Right renal pelvis (tissue), 4 donors: Measurements from ENCODE around the gene PKNOX2. TPM values are rescaled to one million over a fixed set of nuclear protein-coding genes. Genes with fewer than 3 reads are reported as not detected.

Experiments
- DNase-seq, 4 donors: peaks; one replicate each; pipeline ENCODE4 v3.0.0-alpha.2; 2013; ENCODE audit warnings: low read depth in 4 of 4, low spot score in 3 of 4, missing footprints in 1 of 4
- polyA plus RNA-seq, 4 donors: library from polyadenylated mRNA; unstranded; fragments of 120-200 nt; gene quantifications; one replicate each; pipeline ENCODE4 v1.2.1, GENCODE V29; 2013; ENCODE audit not compliant: insufficient read length in 4 of 4

Gene PKNOX2
- polyA plus RNA-seq, 4 donors: 13.2 to 14.5 (median 13.4) TPM

DNA sequence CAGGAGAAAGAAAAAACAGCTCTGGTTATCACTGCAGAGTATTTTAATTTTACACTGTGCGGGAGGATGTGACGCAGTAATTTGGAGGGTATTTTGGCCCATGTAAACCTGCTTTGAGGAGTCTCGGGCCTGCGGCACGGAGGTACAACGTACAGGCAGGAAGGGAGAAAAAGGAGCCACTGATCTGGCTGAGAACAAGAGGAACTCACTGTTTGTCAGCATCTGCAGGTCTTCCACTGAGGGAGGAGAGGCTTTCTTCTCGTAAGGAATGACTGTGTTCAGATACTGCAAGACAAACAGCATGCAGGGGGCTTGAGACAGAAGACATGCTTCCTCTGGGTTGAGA, 287.5 kb downstream of the PKNOX2 start:
- no peak for DNase-seq

DNA sequence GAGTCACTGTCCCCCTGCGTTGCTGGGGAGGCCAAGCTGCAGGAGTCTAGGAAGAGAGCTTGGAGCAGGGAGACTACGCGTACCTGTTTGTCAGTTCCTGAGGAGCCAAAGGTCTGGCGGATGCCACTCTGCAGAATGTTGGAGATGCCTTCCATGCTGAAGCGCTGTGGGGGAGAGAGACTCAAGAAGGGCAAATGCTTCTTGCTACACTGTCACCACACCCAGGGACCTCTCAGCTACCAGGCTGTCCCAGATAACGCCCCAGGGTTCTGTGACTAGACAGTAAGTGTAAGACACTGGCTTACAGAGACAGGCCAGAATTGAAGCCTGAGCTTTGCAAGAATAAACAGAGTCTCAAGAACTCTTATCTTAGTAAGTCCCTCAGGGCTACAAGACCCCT, 289.5 kb downstream of the PKNOX2 start:
- DNase-seq: no peak

DNA sequence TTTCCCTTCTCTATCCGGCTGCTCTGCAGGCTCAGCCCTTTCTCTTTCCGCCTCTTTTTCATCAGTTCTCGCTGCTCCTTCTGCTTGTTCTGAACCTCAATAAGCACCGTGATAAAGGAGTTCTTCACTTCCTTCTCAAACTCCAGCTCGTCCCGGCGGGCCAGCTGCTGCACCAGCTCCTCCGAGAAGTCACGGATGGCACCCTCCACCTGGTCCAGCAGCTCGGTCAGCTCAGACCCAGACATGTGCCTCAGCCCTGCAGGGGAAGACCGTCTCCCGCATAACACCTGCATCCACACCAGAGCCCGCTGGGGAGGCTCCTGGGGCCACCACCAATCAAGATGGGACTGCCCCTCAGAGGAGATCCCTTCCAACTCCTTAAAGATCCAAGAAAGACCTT, 291.3 kb downstream of the PKNOX2 start:
- DNase-seq: no peak

DNA sequence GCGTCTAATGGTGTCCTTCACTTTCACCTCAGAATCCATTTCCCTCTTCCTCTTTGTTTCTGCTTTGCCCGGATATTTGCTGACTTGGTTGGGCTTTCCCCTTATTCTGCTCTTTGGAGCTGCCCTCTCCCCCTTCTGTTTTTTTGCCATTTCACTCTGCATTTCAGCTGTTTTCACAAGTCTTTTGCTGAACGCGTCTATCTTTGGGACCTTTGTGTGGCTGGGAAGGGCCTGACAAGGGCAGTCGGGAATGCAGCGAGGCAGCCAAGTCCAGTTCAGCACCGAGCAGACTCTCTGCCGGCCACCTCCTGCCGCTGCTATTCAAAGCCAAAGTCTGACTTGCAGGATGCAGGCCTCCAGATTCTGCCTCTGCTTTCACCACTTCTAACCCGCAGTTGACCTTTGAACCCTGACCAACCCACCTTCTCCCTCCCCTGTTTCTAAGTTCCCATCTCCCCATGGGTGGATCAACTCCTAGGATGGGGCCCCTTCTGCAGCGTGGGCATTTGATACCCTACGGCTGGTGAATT, 293.3 kb downstream of the PKNOX2 start:
- DNase-seq: no peak

DNA sequence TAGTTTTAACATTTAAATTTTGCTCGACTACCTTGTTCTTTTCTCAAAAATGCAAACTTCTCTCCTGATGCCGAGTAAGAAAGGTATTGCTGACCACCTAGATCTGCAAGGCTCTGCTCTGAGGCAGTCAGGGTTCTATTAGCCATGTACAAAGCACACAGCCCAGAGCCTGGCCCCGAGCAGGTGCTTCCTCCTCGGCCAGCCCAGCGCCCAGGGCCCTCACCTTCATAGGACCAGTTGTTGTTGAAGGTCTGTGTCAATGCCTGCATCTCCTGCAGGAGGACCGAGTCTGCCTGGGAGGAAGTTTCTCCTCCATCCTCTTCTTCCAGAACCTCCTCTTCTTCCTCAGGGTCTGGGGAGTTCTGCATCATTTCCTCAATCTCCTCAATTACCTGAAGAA, 295.7 kb downstream of the PKNOX2 start:
- DNase-seq: no peak

DNA sequence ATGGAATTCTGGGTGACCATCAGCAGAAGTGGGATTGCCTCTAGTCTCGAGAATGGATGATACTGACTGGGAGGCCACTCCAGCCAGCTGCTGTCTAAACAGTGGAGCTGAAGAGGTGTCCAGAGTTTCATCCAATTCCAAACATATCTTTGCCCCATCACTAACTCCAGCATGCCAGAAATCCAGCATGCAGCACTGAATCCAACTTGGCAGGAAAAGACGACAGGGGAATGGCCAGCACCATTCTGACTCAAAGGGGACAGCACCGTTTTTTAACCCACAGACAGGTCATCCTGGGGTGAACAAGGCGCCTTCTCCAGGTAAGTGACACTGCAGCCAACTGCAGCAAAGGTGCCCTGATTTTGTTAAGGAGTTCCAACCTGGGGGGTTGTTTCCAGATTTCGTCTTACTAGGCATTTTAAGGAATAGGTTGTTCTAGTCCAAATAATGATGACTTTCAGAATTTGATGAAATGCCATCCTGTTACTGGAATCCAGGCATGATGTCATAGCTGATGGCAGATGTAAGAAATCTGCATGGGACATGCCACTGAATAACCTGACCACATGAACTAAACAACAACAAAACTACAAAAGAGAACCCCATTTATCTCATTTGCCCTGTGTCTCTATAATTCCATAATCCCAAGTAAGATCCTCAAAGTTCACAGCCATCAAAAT, 299.2 kb downstream of the PKNOX2 start:
- DNase-seq: no peak

DNA sequence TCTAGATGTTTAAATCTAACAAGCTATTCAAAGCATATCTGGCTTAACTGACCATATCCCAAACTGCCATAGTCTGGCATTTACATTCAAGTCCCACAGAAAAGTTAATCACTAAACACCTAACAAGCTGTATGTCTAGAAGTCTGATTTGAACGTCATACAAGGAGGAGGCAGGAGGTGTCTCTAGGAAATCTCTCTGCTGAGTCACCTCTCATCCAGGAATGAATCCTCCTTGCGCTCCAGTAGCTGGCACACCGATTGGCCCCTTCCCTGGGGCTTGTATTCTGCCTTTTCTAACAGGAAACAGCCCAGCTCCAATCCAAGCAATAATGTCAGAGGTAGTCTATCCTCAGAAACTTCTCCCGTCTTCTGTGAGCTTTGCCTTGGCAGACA, 299.7 kb downstream of the PKNOX2 start:
- DNase-seq: no peak

DNA sequence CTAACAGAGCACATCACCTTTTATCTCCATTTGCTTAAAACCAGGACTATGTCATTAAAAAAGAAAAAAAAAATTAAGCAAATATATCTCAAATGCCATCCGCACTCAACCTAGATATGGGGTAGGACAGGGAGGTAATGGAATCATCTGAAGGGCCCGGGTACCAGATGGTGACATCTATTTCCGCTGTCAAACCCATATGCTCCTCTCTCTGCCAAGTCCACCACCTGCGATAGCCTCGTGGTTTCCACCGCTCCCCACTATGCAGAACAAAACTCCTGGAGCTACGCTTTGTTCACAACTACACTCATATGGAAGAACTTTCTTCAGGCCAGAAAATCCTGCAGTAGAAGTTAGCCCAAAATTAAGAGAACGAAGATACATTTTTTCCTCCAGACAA, 300.1 kb downstream of the PKNOX2 start:
- DNase-seq: no peak

DNA sequence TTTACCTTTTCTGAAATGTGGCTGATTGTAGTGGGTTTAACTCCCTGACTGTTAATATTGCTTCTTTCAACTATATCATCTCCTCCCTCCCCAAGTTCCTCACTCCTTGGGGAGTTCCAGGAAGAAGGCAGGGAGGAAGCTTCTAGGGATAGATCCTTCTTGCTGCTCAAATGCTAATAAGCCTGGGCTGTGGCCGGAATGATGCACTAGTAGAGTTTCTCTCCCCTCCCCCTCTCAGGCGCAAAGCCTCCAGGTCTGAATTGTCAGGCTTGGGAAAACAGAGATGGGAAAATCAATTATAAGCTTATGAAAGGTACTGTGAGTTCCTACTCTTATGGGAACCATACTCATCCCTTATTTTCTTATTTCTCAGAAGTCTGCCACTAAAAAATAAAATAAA, 300.7 kb downstream of the PKNOX2 start:
- no peak for DNase-seq

DNA sequence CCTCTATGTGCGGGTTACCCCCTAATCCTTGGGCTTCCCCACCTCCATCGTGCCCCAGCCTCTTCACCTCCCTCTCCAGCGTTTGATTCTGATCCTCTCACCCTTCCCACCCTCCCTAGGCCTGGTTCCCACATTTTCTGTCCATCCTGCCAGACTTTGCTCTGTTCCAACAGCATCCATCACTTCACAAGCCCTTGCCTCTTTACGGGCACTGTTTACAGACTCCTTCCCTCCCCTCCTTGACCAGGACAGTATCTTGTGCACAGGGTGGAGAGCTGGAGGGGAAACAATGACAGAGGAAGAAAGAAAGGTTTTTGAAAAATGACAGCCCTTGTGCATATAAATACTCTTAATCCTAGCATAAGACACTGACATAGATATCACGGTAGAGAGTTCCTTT, 301.1 kb downstream of the PKNOX2 start:
- no peak for DNase-seq

DNA sequence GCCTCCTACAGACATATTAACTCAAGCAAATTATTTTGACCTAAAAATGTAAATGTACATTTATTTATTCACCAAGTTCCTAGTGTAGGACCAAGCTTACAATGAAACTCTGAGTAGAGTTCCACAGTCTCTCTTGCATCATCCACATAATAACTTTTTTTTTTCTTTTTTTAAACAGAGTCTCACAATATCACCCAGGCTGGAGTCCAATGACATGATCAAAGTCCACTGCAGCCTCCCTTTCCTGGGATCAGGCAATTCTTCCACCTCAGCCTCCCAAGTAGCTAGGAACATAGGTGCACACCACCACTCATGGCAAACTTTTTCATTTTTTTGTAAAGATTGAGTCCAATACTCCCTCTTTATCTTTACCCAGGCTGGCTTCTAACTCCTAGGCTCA, 303.5 kb downstream of the PKNOX2 start:
- no peak for DNase-seq

DNA sequence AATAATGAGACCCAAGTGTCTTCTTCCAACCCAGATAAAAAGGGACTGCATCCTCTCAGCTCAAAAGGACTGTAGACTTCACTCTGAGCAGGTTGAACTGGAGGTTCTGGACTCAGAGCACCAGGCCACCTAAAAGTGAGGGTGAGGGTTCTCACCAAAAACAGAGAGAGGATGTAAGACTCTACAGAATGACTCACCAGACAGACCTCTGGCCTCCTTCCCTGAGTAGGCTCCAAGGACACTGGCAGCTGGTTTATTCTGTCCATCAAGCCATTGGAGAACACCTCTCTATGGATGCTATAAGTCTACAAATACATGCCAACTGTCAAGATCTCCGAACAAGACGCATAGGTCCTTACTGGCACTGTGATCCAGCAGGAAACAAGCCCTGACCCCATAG, 304.3 kb downstream of the PKNOX2 start:
- no peak for DNase-seq

DNA sequence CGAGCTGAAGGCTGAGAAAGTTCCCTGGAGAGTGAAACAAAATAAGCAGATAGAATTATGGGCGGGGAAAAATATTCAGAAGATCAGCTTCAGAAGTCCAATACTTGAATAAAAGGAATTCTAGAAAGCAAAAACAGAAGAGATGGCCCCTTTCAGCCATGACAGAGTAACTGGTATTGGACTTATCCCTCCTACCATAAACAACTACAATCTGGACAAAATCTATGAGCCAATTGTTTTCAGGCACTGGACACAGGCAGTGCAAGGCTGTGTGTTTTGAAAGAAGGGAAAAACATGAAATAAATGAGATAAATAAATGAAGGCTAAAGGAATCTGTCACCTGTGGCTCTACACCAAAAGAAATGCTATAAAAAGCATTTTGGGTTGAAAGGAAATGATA, 305.8 kb downstream of the PKNOX2 start:
- DNase-seq: no peak

DNA sequence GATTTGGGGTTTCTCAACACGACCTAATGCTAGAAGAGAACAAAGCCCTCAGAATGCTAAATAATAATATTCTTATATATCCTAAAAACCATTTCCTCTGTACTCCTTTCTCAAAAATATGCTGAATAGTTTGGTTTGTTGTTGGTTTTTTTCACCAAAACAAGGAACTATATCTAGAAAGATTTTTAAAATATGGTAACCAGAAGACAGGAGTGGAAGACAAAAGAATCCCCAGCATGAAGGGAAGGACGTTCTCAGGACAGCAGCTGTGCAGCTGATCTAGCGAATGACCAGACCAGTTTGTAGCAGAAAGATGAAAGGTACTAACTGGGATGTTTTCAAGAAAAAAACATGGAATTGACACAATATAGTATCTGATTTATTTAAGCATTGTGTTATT, 312.2 kb downstream of the PKNOX2 start:
- DNase-seq: no peak

DNA sequence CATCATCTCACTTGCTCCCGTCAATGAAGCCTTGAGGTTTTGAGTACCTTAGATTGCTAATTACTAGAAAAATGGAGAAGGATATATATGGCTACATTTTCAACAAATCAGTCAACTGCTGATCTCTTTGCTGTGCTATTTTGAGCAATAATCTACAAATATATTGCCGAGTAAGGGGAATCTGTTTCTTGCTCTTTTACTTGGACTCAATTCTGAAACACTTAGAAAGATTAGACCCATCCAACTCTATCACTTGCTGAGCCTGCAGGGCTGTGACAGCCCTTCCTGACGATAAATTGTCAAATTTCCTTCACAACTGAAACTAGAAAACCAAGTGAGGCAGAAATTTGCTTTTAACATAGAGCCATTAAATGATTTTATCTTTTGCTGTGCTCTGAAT, 314.6 kb downstream of the PKNOX2 start:
- DNase-seq: no peak

DNA sequence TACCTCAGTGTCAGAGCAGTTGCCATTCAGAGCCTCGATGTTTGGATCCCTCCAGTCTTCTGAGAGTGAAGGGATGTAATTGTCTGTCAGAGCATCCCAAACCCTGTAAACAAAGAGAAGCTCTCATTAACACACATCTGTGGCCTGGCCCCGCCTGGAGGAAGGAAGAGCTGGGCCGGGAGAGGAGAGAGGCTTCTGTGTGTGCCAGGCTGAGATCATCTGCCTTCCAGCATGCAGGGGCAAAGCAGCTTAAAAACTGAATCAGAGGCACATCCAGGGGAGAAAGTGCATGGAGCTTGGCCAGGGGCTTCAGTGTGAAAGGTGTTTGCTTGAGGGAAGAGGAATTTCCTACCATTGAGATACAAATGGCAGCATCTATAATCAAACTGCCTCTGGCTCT, 317.0 kb downstream of the PKNOX2 start:
- no peak for DNase-seq

Other genes starting within 250 kb of the PKNOX2 start
- 1 to 10 TPM; 1.1 to 1.3 (median 1.3) TPM for gene HEPN1, start 245.5 kb upstream of the PKNOX2 start, polyA plus RNA-seq
- gene HEPACAM, start 228.7 kb upstream of the PKNOX2 start, polyA plus RNA-seq: 1 to 10 TPM; 1.9 to 3.2 (median 2.1) TPM
- gene CCDC15, start 210.5 kb upstream of the PKNOX2 start, polyA plus RNA-seq: 1 to 10 TPM; 3.3 to 4.0 (median 3.7) TPM
- 1 to 10 TPM; 1.6 to 2.3 (median 1.8) TPM for gene SLC37A2, start 101.4 kb upstream of the PKNOX2 start, polyA plus RNA-seq
- gene TMEM218, start 53.1 kb upstream of the PKNOX2 start, polyA plus RNA-seq: 10 to 100 TPM; 49.1 to 57.3 (median 51.5) TPM